ENCODE results near the gene NUP214.
"Not testable (repeated sequence)": the region's sequence is repeated elsewhere in the genome, so short reads cannot be mapped to it uniquely, and the experiment has no call there.

The NUP214 gene

DNA sequence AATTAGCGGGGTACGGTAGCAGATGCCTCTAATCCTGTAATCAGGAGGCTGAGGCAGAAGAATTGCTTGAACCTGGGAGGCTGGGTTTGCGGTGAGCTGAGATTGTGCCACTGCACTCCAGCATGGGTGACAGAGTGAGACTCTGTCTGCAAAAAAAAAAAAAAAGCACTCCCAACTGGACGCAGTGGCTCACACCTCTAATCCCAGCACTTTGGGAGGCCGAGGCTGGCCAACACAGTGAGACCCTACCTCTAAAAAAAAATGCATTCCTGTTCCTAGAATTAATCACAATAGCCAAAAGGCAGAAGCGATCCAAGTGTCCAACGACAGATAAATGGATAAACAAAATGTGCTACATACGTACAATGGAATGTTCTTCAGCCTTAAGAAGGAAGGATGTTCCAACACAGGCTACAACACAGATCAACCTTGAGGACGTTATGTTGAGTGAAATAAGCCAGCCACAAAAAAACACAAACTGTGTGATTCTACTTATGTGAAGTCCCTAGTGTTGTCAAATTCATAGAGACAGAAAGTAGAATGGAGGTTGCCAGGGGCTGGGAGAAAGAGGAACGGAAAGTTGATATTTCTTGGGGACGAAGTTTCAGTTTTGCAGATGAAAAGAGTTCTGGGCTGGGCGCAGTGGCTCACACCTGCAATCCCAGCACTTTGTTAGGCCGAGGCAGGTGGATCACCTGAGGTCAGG is 137.1 kb downstream of the NUP214 start:
- DNase-seq = no peak

DNA sequence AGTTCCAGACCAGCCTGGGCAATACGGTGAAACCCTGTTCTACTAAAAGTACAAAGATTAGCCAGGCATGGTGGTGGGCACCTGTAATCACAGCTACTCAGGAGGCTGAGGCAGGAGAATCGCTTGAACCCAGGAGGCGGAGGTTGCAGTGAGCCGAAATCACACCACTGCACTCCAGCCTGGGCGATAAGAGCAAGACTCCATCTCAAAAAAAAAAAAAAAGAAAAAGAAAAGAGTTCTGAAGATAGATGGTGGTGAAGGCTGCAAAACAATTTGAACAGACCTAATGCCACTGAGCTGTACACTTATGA is 137.6 kb downstream of the NUP214 start:
- not testable (repeated sequence) for DNase-seq

DNA sequence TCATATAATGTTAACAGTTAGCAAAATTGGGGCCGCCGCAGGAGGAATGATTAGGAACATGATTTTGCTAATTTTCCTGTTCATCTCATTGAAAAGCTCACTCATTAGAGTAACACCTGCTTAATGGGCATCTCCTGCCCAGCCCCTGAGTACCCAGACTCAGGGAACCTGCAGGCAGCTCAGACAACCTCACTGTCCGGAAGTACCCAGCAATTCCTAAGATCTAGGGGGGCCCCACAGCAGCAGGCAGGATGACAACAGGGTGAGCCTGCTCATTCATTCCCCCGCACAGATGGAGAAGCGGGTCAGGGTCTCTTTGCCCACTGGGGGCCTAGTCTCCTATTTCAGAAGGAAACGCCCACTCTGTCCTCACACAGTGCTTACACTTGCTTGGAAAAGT is 138.3 kb downstream of the NUP214 start:
- DNase-seq = no peak

DNA sequence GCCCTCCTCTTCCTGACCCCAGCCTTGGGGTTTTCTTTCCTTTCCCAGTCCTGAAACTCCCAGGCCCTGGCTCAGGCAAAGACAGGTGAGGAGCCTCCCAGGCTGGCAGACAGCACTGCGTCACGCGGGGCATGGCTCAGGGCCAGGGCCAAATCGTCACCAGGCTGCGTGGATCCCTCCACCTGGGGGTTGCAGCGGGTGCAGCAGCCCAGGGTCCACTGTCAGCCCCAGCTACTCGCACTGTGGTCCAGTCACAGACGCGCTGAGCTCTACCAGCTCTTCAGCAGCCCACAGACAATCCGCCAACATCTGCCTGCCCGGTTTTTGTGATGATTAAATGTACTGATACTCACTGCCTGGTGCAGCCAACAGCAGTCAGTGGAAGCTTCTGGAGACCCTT is 138.8 kb downstream of the NUP214 start:
- DNase-seq = no peak

DNA sequence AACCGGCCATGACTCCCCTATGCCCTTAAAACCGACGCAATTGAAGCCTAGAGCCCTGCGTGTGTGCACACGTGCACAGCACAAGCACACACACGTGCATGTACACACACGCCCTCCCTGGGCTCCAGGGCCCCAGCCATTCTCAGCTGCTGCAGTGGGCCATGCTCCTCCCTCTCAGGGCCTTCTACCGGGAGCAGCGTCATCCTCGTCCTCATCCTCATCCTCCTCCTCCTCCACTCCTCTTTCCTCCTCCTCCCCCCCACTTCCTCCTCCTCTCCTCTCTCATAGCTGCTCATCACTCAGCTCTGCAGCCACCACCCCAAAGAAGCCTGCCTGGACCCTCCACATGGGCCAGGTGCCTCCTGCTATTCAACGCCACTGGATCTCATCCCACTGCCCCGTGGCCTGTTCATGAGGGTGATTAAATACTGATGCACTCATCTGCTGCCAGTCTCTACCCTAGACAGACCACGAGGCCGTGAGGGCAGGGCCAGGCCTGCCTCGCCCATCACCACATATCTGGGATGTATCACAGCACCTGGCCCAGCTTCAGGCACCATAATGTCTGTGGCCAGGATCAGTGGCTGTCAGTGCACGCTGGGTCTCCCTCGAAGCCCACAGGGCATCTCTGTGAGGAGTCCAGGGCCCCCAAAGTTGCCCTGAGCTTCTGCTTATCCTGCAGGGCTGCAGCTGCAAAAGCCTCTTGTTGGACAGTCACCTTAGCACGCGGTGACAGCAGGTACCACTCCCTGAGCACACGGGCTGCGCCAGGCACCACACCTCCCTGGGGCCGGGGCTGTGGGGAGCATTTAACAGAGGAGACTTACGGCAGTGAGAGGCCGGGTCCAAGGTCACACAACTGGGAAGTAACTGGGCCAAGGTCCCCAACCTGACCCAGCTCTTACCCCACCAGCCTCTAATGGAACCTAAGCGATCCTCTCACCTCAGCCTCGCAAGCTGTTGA is 141.2 kb downstream of the NUP214 start:
- DNase-seq = no peak

DNA sequence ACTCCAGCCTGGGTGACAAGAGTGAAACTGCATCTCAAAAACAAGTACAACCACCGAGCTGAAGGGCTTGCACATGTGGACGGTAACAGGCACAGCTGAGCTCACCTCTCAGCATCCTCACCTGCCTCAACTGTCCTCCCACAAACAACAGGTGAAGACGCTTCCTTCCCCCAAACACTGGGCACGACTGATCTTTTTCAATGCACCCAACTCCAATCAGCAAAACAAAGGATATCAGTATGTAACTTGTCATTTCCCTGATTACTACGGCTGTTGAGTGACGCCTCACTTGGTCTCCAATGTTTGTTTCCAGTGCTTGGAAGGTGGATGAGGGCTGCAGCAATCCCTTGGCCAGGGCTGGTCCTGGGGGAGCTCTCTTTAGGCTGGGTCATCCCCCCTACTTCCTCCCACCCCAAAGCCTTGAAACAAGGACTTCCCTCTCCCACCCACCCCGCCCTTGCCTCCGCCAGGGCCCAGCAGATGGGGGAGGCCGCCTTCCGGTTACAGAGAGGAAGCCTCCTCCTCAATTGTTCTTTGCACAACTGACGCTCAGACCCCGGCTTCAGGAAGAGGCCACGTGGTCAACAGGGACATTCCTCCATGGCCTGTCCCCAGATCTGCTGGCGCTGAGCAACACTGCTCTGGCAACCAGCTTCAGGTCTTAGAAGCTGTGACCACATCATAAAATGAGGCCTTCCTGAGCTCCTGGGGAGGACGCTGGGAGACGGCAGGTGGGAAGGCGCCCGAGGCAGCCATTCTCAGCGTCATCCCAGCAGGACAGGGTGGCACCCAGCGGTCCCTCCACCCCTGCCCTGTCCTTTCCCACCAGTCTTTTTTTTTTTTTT is 145.0 kb downstream of the NUP214 start:
- DNase-seq = no peak

DNA sequence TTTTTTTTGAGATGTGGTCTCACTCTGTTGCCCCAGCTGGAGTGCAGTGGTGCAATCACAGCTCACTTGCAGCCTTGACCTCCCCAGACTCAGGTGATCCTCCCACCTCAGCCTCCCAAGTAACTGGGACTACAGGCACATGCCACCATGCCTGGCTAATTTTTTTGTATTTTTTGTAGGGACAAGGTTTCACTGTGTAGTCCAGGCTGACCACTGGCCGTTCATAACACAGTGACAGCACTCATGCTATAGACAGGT is 145.6 kb downstream of the NUP214 start:
- DNase-seq = not testable (repeated sequence)

DNA sequence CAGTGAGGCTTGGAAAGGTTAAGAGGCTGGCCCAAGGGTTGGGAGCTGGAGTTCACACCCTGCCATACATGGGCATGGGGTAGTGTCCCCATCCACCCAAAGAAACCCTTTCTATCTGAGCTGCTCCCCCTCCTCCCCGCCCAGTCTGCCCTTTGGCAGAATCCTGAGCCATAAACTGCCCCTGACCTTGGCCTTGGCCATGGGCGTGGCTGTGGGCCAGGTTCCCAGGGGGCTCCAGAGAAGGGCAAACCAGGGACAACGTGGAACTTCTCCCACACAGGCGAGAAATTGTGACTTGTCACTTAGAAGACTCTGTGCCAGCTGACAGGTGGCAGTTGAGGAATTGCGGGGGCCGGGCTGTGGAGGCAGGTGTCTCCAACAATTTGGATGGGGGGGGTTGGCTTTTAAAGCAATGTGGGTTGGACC is 146.1 kb downstream of the NUP214 start:
- no peak for DNase-seq

DNA sequence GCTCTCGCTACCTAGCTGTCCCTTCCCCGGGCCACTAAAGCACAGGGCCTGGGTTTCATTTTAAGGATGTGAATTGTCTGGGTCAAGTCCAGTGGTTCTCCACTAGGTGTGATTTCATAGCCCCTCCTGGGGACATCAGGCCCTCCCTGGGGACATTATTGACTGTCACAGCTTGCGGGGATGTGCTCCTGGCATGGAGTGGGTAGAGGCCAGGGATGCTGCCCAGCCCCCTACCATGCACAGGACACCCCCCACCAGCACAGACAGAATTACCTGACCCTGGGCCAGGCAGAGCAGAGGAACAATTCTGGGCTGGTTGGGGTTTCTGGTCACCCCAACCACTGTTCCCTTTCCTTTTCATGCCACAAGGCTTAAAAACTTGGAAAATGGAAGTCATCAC is 146.8 kb downstream of the NUP214 start:
- DNase-seq = no peak

DNA sequence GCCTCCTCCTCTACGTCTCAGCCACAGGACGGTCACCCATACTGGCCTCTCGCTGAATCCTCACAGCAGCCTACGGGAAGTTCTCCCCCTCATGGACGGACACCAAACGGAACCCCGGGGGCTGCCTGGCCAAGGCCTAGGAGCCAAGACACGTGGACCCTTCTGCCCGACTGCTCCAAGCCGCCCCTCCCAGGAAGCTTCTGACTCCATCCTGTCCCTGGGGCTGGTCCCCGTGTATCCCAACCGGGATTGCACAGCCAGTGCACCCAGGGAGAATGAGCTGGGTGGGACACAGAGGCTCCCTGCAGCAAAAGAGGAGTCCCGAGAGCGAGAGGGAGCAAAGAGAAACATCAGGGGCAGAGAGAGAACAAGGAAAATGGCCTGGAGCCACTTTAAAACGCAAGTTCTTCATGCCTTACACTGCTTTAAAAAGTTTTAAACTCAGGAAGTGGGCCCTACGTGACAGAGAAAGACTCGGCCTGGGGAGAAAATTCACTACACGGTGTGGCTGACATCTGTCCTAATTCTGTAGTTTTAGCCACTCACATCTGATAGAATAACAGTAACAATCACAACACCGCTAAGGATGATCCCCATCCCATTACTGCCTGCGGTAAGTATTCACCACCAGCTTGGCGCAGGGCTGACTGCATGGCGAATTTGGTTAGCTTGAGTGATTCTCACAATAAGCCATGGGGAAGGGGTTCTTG is 147.9 kb downstream of the NUP214 start:
- DNase-seq = no peak

DNA sequence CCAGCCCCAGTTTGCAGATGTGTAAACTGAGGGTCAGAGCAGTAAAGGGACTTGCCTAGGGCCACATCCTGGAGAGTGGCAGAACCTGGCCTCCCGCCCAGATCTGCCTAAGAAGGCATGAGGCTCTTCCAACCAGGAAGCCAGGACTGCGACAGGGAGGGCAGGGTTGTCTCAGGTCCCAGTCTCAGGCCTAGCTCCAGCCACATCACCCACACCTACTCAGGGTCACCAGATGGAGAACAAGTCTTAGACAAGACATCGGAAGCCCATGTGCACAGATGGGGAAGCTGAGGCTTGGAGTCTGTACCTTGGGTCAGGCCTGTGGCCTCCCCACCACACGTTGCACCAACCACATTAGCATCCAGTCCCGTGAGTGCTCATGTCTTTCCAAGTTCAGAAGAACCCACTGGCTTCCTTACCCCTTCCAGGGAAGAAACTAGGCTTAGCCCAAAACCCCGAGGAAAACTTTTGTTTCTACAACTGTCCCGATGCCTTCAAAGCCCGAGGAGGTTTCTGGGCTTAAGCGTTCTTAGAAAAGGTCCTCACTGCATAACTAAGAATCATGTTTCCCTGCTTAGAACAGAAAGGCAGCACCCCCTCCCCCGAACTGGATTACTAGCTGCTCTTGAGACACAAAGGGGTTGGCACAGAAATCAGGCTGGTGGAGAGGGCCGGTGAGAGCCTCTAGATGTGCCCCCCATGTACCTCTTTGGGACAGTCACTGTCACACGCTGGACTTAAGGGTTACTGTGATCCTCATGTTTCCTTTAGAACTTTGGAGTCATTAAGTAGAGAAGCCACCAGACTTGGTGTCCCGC is 148.7 kb downstream of the NUP214 start:
- no peak for DNase-seq

DNA sequence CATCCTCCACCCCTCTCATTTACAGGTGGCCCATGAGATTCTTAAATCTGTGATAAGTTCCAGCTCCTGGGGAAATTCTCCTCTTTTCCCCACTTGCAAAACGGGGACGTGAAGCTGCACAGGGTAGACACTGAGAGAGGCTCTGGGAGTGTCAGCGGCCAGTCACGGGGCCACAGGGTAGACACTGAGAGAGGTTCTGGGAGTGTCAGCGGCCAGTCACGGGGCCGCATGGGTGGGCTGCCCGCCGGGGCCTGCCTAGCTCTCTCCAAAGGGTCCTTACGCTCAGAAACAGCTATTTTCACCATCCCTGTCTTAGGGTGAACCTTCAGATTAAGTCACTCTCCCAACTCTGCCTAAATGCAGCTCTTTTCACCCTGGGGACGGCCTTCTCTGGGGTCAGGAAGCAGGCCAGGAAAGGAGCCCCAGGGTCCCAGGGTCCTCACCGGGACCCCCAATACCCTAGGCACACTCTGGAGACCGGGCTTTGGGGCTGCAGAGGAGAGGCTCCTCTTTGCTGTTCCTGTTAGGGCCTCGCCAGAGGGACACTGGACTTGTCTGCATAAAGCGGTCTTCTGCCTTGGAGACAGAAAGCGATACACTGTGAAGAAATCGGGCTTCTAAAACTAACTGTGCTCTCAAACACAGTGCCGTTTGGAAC is 149.4 kb downstream of the NUP214 start:
- DNase-seq = no peak

DNA sequence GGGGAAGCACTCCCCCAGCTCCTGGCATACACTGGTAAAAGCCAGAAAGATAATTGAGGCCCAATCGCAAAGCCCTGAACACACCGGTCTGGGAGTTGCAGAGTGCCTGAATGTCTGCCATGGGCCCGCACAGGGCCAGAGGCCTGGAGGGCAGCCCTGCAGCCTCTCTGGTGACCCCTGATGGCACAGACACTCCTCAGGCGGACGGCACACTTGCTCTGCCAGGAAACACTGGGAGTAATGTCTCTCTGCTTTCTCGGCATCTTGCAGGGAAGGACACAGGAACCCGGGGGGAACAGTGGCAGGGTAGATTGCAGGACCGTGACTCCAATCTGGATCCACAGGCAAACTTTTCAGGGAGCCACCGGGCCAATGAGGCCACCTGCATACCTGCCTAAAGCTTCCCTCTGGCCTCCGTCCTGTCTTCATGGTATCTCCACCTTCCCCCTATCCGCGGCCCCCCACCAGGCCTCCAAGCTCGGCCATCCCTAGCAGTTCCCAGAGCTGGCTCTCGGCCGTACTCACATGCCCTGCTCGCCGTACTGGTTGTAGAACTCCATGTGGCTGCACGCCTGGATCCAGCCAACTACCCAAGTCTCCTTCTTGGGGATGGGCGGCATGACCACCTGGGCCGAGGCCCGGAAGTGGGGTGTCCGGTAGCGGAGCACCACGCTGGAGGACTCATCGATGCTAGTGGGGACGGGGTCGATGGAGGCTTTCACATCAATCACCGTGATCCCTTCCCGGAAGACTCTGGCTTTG is 150.1 kb downstream of the NUP214 start:
- DNase-seq = no peak

DNA sequence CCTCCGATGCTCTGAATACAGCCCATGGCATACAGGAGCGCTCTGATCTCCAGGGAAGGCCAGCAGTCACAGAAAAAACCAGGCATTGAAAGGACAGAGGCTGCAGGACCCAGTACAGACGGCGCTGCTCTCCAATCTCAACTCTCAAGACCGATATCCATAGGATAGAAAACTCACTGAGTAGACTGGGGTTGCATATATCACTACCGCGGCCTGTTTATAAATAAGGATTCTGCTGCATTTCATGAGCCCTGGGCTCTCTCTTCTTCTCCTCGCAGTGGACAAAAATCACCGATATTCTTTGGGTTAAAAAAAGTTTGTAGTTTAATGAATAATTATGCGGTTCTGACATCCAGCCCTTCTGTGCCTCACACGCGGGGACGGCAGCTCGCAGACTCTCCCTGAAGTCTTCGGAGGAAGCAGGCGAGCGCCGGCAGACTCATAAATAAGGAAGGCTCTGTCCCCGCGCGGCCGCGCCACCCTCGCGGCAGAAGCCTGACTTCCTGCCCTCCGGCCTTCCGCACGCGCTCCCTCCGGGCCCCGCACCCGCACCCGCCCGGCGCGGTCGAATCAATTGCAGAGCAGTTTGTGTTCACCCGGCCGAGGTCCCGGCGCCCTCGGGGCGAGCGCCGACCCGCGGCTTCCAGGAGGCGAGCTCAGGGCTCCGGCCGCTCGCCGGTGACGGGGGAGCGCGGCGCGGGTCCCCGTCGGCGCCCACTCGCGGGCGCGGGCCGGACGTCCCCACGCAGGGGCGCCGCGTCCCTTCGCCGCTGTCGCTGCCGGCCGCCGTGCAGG is 150.9 kb downstream of the NUP214 start, which contains the start of gene FAM78A:
Gene FAM78A, minus strand, starts transcription at position 417 of the 795 bp plus-strand sequence. Its CDS starts 331 bp downstream, at position 86.
- no peak for DNase-seq

DNA sequence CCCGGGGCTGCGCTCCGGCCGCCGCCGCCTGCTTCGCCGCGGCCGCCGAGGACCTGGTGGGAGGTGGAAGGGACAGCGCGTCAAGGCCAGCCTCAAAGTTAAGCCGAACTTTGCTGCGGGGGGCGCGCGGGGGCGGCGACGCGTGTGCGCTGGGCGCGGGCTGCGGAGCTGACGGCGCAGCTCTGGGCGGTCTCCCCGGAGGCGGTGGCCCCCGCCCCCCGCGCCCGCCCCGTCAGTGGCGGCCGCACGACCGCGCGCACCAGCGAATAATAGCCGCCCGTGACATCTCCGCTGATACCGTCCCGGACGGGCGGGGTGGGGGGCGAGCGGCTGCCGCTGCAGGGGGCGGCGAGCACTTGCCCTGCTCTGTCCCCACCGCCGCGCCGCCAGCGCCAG is 151.5 kb downstream of the NUP214 start:
- no peak for DNase-seq

DNA sequence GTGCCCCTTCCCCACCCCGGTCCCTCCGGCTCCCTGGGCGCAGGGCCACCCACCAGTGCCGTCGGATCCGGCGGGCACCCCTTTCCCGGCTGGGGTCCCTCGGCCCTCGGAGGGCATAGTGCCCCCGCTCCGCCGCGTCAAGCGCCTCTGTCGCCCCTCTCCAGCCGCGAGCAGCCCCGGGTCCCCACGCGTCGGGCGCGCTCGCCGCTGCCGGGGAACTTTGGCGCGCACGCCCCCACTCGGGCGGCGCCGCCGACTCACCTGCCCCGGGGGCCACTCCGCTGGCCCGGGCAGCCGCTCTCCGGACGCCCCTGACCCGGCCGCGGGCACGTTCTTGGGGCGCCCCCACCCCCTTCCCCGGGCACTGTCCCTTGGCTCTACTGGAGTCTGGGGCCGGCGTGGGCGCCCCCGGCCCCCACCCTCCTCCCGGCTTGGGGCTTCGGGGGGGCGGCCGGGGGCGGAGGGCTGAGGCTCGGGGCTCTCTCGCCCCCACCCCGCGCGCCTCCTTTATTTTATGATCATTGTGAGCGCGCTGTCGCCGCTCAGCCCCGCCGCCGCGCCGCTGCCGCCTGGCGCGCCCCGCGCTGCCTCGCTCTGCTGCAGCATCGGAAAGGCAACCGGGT is 152.0 kb downstream of the NUP214 start:
- DNase-seq = no peak

DNA sequence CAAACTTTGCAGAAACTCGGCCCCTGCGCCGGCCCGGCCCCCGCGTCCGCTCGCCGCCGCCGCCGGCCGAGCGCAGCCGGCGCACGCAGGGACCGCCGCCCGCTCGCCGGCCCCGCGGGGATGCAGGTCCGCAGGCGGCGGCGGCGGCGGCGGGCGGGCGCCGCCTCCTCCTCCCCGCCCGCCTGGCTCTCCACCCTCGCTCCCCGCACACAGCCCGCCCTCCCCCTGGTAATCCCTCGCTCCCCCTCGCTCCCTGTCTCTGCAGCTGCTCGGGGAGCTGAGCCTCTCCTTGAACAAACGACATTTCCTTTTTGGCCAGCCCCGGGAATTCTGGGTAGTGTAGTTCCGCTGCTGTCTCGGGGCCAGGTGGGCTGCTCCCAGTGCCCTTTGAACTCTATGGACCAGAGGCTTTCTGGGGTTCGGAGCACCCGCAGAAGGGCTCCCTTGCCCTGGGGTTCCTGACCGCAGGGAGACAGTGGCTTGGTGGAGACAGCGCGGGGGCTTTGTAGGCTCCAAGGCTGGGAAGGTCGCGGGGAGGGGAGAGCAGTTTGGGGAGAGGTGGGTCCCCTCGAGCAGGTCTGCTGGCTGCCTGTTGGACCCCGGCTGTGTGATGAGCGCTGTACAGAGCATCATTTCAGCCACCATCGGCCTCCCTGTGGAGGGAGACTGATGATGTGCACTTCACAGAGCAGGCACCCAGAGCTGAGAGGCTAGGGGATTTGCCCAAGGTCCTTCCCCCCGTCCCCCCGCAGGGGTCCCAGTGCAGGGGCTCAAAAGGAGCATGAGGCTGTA is 152.7 kb downstream of the NUP214 start:
- DNase-seq = peak; percentile 81

DNA sequence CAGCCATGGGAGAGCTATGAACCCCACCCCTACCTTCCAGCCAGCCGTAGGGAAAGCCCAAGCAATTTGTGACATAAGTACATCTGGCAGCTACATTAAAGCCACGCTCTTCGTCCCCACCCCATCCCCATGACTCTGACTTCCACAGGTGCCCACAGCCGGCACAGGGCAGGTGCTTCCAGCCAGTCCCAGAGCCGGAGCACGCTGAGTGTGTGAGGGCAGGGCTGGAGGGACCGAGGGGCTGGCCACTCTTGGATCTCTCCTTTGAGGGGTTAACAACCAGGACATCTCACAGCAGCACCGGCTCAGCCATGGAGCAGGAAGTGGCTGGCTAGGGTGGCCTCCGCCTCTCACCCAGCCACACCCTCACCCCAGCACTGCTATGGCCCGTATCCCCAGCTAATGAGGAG is 153.3 kb downstream of the NUP214 start:
- DNase-seq = no peak
